GM19193 (cell line): ENCODE data around the gene PDIK1L.

ENCODE experiments used
- POLR2A ChIP-seq: IDR thresholded peaks from 4 replicates; pipeline ENCODE4 v1.6.1; 2011; ENCODE audit not compliant: insufficient read depth, insufficient read length; ENCODE audit errors: extremely low read depth

PDIK1L gene

GRCh38 chr1:26158271-26158907, 46.8 kb downstream of the PDIK1L start:
- TF ChIP-seq POLR2A = no peak

- TF ChIP-seq POLR2A = no peak
Measured at GRCh38 chr1:26158908-26159742, 47.5 kb downstream of the PDIK1L start, which contains the start of gene FAM110D. Gene FAM110D, plus strand, starts transcription at chr1:26159079. Its CDS starts 2,213 bp downstream, at chr1:26161292.

- TF ChIP-seq POLR2A = no peak
Measured at GRCh38 chr1:26159743-26160039, 48.1 kb downstream of the PDIK1L start.

- TF ChIP-seq POLR2A = no peak
Measured at GRCh38 chr1:26160527-26161414, 49.1 kb downstream of the PDIK1L start.

- TF ChIP-seq POLR2A = no peak
Measured at GRCh38 chr1:26161415-26162219, 50.0 kb downstream of the PDIK1L start.

- TF ChIP-seq POLR2A = no peak
Measured at GRCh38 chr1:26162220-26162709, 50.6 kb downstream of the PDIK1L start.

- no peak for TF ChIP-seq POLR2A
Measured at GRCh38 chr1:26163684-26164035, 52.0 kb downstream of the PDIK1L start.

- TF ChIP-seq POLR2A = no peak
Measured at GRCh38 chr1:26164036-26164860, 52.6 kb downstream of the PDIK1L start.

- no peak for TF ChIP-seq POLR2A
Measured at GRCh38 chr1:26164861-26165842, 53.5 kb downstream of the PDIK1L start.

GRCh38 chr1:26166719-26167281, 55.2 kb downstream of the PDIK1L start:
- TF ChIP-seq POLR2A = no peak

- TF ChIP-seq POLR2A = no peak
Measured at GRCh38 chr1:26168410-26169197, 57.0 kb downstream of the PDIK1L start, which contains the start of gene C1orf232. Gene C1orf232, minus strand, starts transcription at chr1:26168963. Its CDS starts 464 bp downstream, at chr1:26168499.
